IMR-90 (cell line): ENCODE results near the gene PBX3. TPM values are rescaled to one million over a fixed set of nuclear protein-coding genes. Genes with fewer than 3 reads are reported as not detected.

ENCODE experiments used
- ATAC-seq: fragments of 200-7000 bp; cut with Tn5 transposase; 2 replicates; pipeline ENCODE4 v1.9.1; 2020; ENCODE audit warnings: low read depth, mild to moderate bottlenecking, moderate library complexity
- BruUV-seq: library from RNA; stranded (reverse); fragments of 400-500 nt; replicated peaks from 2 replicates; lab custom pipeline; 2021; lab: Mats Ljungman, UMichigan
- CTCF ChIA-PET: fragments of 300-600 bp; formaldehyde crosslinking; extraction: SDS; loops from one replicate; lab custom pipeline; 2021; ENCODE audit warnings: antibody characterized with exemption; lab: Yijun Ruan, JAX
- POLR2A ChIA-PET: fragments of 300-600 bp; sonication (Branson Sonifier 250); formaldehyde crosslinking; loops from one replicate; lab custom pipeline; 2022; ENCODE audit warnings: antibody characterized with exemption; ENCODE audit not compliant: unreplicated experiment; lab: Charles Lee
- DNase-seq: peaks from one replicate; pipeline ENCODE4 v3.0.0; 2013
- H2AFZ ChIP-seq: replicated peaks from 2 replicates; pipeline ENCODE3; 2013; ENCODE audit warnings: low read length, mild to moderate bottlenecking; ENCODE audit not compliant: poor library complexity
- H2AK5ac ChIP-seq: 2 replicates; pipeline ENCODE4 v1.6.1; 2013; ENCODE audit warnings: low read depth, low read length, inconsistent platforms
- H2AK9ac ChIP-seq: replicated peaks from 2 replicates; pipeline ENCODE3; 2013; ENCODE audit warnings: mild to moderate bottlenecking, low read depth, low read length, moderate library complexity; ENCODE audit not compliant: poor library complexity
- H2BK120ac ChIP-seq: 2 replicates; pipeline ENCODE4 v1.6.1; 2013; ENCODE audit warnings: low read depth, low read length, inconsistent platforms
- H2BK15ac ChIP-seq: 3 replicates; pipeline ENCODE4 v1.6.1; 2013; ENCODE audit warnings: low read depth, low read length, inconsistent platforms
- H2BK20ac ChIP-seq: 2 replicates; pipeline ENCODE4 v1.6.1; 2013; ENCODE audit warnings: low read depth, mild to moderate bottlenecking, inconsistent platforms, low read length, moderate library complexity
- H2BK5ac ChIP-seq: 2 replicates; pipeline ENCODE4 v1.6.1; 2013; ENCODE audit warnings: mild to moderate bottlenecking, low read depth, low read length, inconsistent platforms; ENCODE audit not compliant: poor library complexity, severe bottlenecking
- H3K14ac ChIP-seq: replicated peaks from 2 replicates; pipeline ENCODE4 v1.6.1; 2013; ENCODE audit warnings: low read depth, low read length, inconsistent platforms
- H3K18ac ChIP-seq: 2 replicates; pipeline ENCODE4 v1.6.1; 2013; ENCODE audit warnings: low read depth, low read length, control low read depth
- H3K23ac ChIP-seq: 2 replicates; pipeline ENCODE4 v1.6.1; 2013; ENCODE audit warnings: low read depth, low read length, inconsistent platforms
- H3K27ac ChIP-seq: 2 replicates; pipeline ENCODE4 v1.5.1; 2013; ENCODE audit warnings: mild to moderate bottlenecking, control low read depth, low read length; ENCODE audit not compliant: insufficient read depth
- H3K27me3 ChIP-seq: 2 replicates; pipeline ENCODE4 v1.6.1; 2013; ENCODE audit warnings: low read length; ENCODE audit not compliant: control insufficient read depth, insufficient read depth
- H3K36me3 ChIP-seq: 2 replicates; pipeline ENCODE4 v1.6.1; 2013; ENCODE audit warnings: low read length, mixed read lengths; ENCODE audit not compliant: control insufficient read depth, insufficient read depth
- H3K4ac ChIP-seq: 2 replicates; pipeline ENCODE4 v1.6.1; 2013; ENCODE audit warnings: low read depth, low read length, inconsistent platforms
- H3K4me1 ChIP-seq: 2 replicates; pipeline ENCODE4 v1.6.1; 2013; ENCODE audit warnings: low read length, mixed read lengths; ENCODE audit not compliant: control insufficient read depth, insufficient read depth
- H3K4me2 ChIP-seq: 2 replicates; pipeline ENCODE4 v1.6.1; 2013; ENCODE audit warnings: low read depth, mild to moderate bottlenecking, control low read depth, low read length, moderate library complexity
- H3K4me3 ChIP-seq: 2 replicates; pipeline ENCODE4 v1.5.1; 2013; ENCODE audit warnings: low read depth, mild to moderate bottlenecking, control low read depth, low read length, moderate library complexity; ENCODE audit not compliant: insufficient read depth
- H3K56ac ChIP-seq: 2 replicates; pipeline ENCODE4 v1.6.1; 2013; ENCODE audit warnings: low read length, inconsistent platforms; ENCODE audit not compliant: insufficient read depth; ENCODE audit errors: extremely low read depth
- H3K79me1 ChIP-seq, 2 experiments: 2 replicates each; pipeline ENCODE4 v1.6.1; 2013; ENCODE audit warnings: low read length in 2 of 2, inconsistent platforms in 1 of 2, low read depth in 1 of 2
- H3K9ac ChIP-seq: 2 replicates; pipeline ENCODE4 v1.6.1; 2013; ENCODE audit warnings: low read depth, low read length, control low read depth
- H3K9me1 ChIP-seq: 2 replicates; pipeline ENCODE4 v1.6.1; 2013; ENCODE audit warnings: low read length, inconsistent platforms; ENCODE audit not compliant: insufficient read depth
- H3K9me3 ChIP-seq: 2 replicates; pipeline ENCODE4 v1.6.1; 2013; ENCODE audit warnings: low read length; ENCODE audit not compliant: control insufficient read depth, insufficient read depth
- H4K20me1 ChIP-seq: 2 replicates; pipeline ENCODE4 v1.6.1; 2013; ENCODE audit warnings: low read length, inconsistent platforms; ENCODE audit not compliant: insufficient read depth
- H4K5ac ChIP-seq: 2 replicates; pipeline ENCODE4 v1.6.1; 2013; ENCODE audit warnings: mild to moderate bottlenecking, low read depth, low read length, control low read depth
- H4K8ac ChIP-seq, 2 experiments: 2 replicates each; pipeline ENCODE4 v1.6.1; 2013; ENCODE audit warnings: low read depth in 2 of 2, low read length in 2 of 2, control low read depth in 1 of 2, inconsistent platforms in 1 of 2
- H4K91ac ChIP-seq: 2 replicates; pipeline ENCODE4 v1.6.1; 2013; ENCODE audit warnings: low read depth, low read length, inconsistent platforms; ENCODE audit not compliant: insufficient read depth
- BHLHE40 ChIP-seq: fragments of 150-350 bp; IDR thresholded peaks from 2 replicates; pipeline ENCODE4 v1.6.1; 2016; ENCODE audit warnings: mild to moderate bottlenecking, low read depth, low read length
- CEBPB ChIP-seq: IDR thresholded peaks from 2 replicates; pipeline ENCODE4 v1.6.1; 2012; ENCODE audit warnings: low read depth, low read length, improper control_type of control experiment
- CHD1 ChIP-seq: IDR thresholded peaks from 2 replicates; pipeline ENCODE4 v1.6.1; 2012; ENCODE audit warnings: low read depth, low read length, improper control_type of control experiment
- CTCF ChIP-seq: conservative IDR thresholded peaks from 2 replicates; pipeline ENCODE4 v1.5.1; 2012; ENCODE audit warnings: mild to moderate bottlenecking, low read depth, low read length, improper control_type of control experiment
- ELK1 ChIP-seq: fragments of 150-350 bp; IDR thresholded peaks from 2 replicates; pipeline ENCODE4 v1.6.1; 2016; ENCODE audit warnings: low read depth, mild to moderate bottlenecking, low read length, moderate library complexity, borderline replicate concordance
- FOS ChIP-seq: fragments of 150-350 bp; IDR thresholded peaks from 2 replicates; pipeline ENCODE4 v1.6.1; 2016; ENCODE audit warnings: low read depth, low read length
- MAFK ChIP-seq: IDR thresholded peaks from 2 replicates; pipeline ENCODE4 v1.6.1; 2012; ENCODE audit warnings: low read depth, low read length, improper control_type of control experiment
- MAZ ChIP-seq: IDR thresholded peaks from 2 replicates; pipeline ENCODE4 v1.6.1; 2012; ENCODE audit warnings: low read depth, mild to moderate bottlenecking, low read length, improper control_type of control experiment, moderate library complexity, borderline replicate concordance
- MXI1 ChIP-seq: IDR thresholded peaks from 2 replicates; pipeline ENCODE4 v1.6.1; 2012; ENCODE audit warnings: low read depth, mild to moderate bottlenecking, low read length, moderate library complexity, borderline replicate concordance
- NFE2L2 ChIP-seq: fragments of 150-350 bp; IDR thresholded peaks from 2 replicates; pipeline ENCODE4 v1.6.1; 2016; ENCODE audit warnings: low read depth, mild to moderate bottlenecking, low read length
- POLR2A ChIP-seq: IDR thresholded peaks from 2 replicates; pipeline ENCODE4 v1.6.1; 2012; ENCODE audit warnings: mild to moderate bottlenecking, low read depth, low read length
- RAD21 ChIP-seq: IDR thresholded peaks from 2 replicates; pipeline ENCODE4 v1.6.1; 2012; ENCODE audit warnings: low read length, improper control_type of control experiment
- RCOR1 ChIP-seq: IDR thresholded peaks from 2 replicates; pipeline ENCODE4 v1.6.1; 2012; ENCODE audit warnings: mild to moderate bottlenecking, low read length, improper control_type of control experiment; ENCODE audit not compliant: insufficient replicate concordance
- RFX5 ChIP-seq: IDR thresholded peaks from 2 replicates; pipeline ENCODE4 v1.8.0; 2012; ENCODE audit warnings: low read depth, mild to moderate bottlenecking, low read length, moderate library complexity
- SMC3 ChIP-seq: fragments of 150-350 bp; IDR thresholded peaks from 2 replicates; pipeline ENCODE4 v1.6.1; 2016; ENCODE audit warnings: low read depth, mild to moderate bottlenecking, antibody characterized with exemption, low read length, moderate library complexity
- WGBS, 2 experiments: methylation state at CpG; one replicate each; pipeline versions ENCODE4 v1.1.5 to v1.1.7; 2013; ENCODE audit warnings: missing lambda C conversion rate in 2 of 2; ENCODE audit not compliant: insufficient read length in 1 of 2; ENCODE audit errors: extremely low coverage in 2 of 2; 5-methylcytosine and 5-hydroxymethylcytosine counted together
- dilution Hi-C: fragments of 300-500 bp; cut with HindIII; formaldehyde crosslinking; loops from one replicate; pipeline ENCODE4 v1.14.3; 2018; ENCODE audit warnings: low sequenced_read_pairs; ENCODE audit not compliant: unreplicated experiment
- in situ Hi-C: fragments of 300-500 bp; cut with MboI; formaldehyde crosslinking; loops from 3 replicates; pipeline ENCODE4 v1.14.3; 2019; ENCODE audit warnings: low sequenced_read_pairs, inconsistent platforms, mixed read lengths
- intact Hi-C: fragments of 100-400 bp; cut with micrococcal nuclease; formaldehyde crosslinking; loops from 2 replicates; pipeline ENCODE4 v1.10.0; 2022
- polyA plus RNA-seq, 3 experiments: library from polyadenylated mRNA; depleted of rRNA; stranded (reverse); fragments of >200 nt; gene quantifications; 2 replicates each; pipeline ENCODE4 v1.2.3, GENCODE V29; 2012; ENCODE audit warnings: low replicate concordance in 1 of 3
- total RNA-seq: library from RNA; depleted of rRNA; stranded (reverse); fragments of >200 nt; gene quantifications from 2 replicates; pipeline ENCODE4 v1.2.3, GENCODE V29; 2012
- TF ChIP-seq, protein P1 (sequence below): fragments of 150-350 bp; IDR thresholded peaks from 2 replicates; pipeline ENCODE4 v1.6.1; 2017; ENCODE audit warnings: mild to moderate bottlenecking, antibody characterized with exemption, low read length, low read depth

The PBX3 gene
- total and polyA plus RNA-seq, 2 of the 4 experiments (the other 2 are of a cell fraction), result 12.0 to 15.6 TPM

DNA sequence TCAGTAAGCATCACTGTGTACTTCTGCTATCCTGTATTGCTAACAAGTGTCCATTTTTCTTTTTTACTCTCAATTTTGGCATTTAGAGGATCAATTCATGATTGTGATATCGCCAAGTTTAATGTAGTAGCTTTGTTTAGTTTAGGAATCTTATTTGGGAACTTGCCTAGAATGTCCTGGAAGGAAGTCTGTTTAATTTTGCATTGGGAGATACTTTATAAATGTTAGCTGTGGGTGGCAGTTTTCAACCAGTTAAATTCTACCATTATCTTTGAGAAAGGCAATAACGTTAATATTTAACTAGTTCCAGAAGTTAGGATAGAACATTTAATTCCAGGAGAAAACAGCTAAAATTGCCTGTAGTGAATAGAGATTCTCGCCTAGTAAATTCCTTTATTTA, 78.6 kb downstream of the PBX3 start:
- in situ Hi-C loops (no loop called here), intact Hi-C loops (loop anchor here (5.0 kb wide), 1 partner anchor 73 kb away; no protein-coding TSS in a partner anchor), dilution Hi-C loops (no loop called here)
- Histone ChIP-seq H3K9ac (no peak overlapping the region), H3K27ac (no peak overlapping the region), H2AK5ac (no peak overlapping the region), H4K5ac (no peak overlapping the region), H3K56ac (no peak overlapping the region), H3K9me1 (0 out of 2 replicates have a peak, but pooled peaks cover 3% of the 10 kb centered on the region), H4K8ac (no peak overlapping the region), H3K27me3 (no peaks in the 10 kb centered on the region), H3K4me3 (no peak overlapping the region), H3K4me1 (peaks cover 4% of the 10 kb centered on the region), H3K9me3 (no peaks in the 10 kb centered on the region), H2BK15ac (no peak overlapping the region), H2BK120ac (no peak overlapping the region), H4K91ac (no peak overlapping the region), H2BK20ac (no peak overlapping the region), H3K79me1 (peaks cover 11 to 24% of the 10 kb centered on the region in 2 experiments), H2AFZ (no peak overlapping the region), H3K4me2 (no peak overlapping the region), H2BK5ac (no peak overlapping the region), H3K23ac (no peak overlapping the region), H3K4ac (no peak overlapping the region), H3K14ac (no peak overlapping the region), H3K36me3 (no peaks in the 10 kb centered on the region), H4K20me1 (no peaks in the 10 kb centered on the region), H2AK9ac (no peak overlapping the region), H3K18ac (no peak overlapping the region)
- POLR2A ChIA-PET, result no interaction called here
- BruUV-seq, result no TSS peak
- DNase-seq (no peak), ATAC-seq (no peak)
- CTCF ChIA-PET, result no interaction called here
- WGBS, 2 experiments, result no CpG with 5 or more reads among the region's 3 CpGs
- TF ChIP-seq NFE2L2 (no peak), RAD21 (no peak), MXI1 (no peak), MAFK (no peak), MAZ (no peak), CTCF (no peak), SMC3 (no peak), BHLHE40 (no peak), CEBPB (no peak), RFX5 (no peak), FOS (no peak), RCOR1 (no peak), POLR2A (no peak), ELK1 (no peak), CHD1 (no peak)
- TF ChIP-seq, protein P1, sequence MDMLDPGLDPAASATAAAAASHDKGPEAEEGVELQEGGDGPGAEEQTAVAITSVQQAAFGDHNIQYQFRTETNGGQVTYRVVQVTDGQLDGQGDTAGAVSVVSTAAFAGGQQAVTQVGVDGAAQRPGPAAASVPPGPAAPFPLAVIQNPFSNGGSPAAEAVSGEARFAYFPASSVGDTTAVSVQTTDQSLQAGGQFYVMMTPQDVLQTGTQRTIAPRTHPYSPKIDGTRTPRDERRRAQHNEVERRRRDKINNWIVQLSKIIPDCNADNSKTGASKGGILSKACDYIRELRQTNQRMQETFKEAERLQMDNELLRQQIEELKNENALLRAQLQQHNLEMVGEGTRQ, result no peak
